Stimulated activated CD8-positive, alpha-beta memory T cell treated with anti-CD3 and anti-CD28 coated beads, Interleukin-15, amount 100 ng/mL, for 24 hours (primary cell): ENCODE results near the gene PREP.
"Not testable (repeated sequence)": the region's sequence is repeated elsewhere in the genome, so short reads cannot be mapped to it uniquely, and the experiment has no call there.

ENCODE experiments used
- DNase-seq: peaks from one replicate; pipeline ENCODE4 v3.0.0-alpha.2; 2020; ENCODE audit warnings: low read depth

PREP gene

DNA sequence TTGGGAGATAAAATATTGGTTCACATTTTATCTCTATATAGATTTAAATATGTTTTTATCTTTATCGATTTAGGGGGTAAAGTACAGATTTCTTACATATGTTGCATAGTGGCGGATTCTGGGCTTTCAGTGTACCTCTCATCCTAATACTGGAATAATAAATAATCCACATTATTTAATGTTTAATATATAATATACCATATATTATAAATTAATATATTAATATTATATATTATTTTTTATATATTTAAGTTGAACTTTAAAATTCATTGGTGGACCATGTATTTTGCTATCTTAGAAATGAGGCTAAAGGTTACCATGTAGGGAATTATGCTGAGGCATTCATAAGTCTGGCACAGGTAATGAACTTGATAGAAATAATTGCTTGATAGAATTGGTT, 133.5 kb downstream of the PREP start:
- DNase-seq: no peak

DNA sequence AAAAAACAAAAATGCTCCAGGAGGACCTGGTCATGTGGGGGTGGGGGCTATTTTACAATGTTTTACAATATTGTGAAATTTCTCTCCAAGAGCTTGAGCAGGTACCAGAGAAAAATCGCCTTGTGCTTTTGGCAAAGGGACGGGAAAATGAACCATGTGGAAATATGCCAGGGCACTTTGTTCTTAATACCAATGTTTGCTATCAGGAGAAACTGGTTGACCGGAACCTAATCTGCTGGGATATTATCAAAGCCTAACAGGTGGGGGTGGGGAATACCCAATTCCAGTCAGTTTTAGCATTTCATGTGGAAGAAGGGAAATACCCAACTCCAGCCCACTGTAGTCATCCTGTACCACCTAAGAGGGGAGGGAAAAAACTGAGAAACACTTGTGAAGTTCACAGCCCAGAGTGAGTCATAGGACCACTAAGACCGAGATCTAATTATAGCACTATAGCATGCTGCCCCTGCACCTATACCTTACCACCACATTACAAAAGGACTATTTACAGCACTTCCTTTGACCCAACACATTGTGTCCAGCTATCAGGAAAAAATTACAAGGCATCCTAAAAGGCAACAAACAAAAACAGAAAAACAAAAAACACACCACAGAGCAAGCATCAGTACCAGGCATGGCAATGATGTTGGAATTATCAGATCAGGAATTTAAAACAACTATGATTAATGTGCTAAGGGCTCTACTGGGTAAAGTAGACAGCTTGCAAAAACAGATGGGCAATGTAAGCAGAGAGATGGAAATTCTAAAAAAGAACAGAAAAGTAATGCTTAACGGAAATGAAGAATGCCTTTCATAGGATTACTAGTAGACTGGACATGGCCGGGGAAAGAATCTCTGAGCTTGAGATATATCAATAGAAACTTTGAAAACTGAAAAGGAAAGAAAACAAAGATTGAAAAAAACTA, 138.9 kb downstream of the PREP start:
- no peak for DNase-seq

DNA sequence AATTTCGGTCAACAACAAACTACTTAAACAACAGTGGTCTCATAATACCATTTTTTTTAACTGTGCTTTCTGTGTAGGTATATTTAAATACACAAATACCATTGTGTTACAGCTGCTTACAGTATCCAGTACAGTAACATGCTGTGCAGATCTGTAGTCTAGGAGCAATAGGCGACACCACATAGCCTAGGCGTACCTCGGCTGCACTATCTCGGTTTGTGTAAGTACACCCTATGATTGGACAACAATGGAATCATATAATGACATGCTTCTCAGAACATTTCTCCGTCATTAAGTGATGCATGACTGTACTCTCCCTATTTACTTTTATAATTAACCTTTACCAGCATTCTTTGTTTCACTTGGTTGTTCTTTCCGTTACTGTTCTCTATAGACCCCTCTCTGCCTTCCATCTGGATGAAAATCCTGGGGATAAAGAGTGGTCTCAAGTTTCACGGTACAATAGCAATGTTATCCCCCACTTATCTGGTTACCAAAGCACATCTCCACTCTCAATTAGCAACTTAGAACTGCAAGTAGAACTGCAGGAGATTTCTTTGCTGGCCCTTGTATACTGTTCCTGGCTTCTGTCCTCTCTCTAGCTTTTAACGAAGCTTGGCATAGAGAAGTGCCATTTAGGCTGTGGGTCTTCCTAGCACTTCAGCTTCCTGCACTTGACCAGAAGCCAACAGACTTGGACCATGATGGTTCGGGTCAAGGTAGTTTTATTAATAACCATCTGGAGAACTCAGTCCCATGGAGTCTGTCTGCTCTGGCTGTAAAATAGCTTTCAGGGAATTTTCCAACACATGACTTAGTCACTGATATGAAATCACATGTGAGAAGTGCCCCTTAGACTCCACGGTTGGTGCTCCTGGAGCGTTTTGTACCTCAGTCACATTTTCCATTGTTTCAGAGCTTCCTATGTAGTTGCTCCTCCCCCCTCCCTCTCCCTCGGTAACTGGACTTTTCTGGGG, 142.7 kb downstream of the PREP start:
- DNase-seq: no peak

DNA sequence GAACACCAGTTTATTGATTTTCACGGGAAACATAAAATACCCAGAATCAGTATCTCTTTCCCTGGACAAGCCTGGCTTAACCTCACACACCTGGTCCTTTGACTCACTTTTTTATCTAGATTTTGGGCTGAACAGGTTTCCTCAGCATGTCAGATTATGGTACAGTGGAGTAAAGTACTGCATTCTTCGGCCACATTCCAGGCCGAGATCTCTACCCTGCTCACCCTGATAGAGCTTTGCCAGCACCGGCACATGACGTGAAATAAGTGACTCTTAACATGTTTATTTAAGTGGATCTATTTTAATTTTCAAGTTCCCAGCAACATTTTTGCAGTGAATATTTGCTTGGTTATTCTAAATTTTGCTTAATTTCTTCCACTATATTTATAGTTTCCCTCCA, 144.1 kb downstream of the PREP start:
- no peak for DNase-seq

DNA sequence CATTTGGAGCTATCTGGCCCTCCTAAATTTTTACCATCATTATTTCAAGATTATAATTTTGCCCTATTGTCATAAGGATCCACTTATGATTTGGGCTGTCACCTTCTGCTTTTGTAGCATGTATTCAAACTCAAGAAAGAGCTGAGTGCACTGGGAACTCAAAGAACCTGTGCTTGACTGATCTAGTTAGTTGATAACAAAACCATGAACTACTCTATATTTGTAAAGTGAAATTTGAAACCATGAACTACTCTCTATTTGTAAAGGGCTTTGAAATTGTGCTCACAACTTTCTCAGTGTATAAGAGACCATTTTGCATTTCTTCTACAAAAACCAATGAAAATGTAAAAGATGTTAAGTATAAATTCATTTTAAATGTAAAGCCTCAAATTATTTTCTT, 145.5 kb downstream of the PREP start:
- DNase-seq: no peak

DNA sequence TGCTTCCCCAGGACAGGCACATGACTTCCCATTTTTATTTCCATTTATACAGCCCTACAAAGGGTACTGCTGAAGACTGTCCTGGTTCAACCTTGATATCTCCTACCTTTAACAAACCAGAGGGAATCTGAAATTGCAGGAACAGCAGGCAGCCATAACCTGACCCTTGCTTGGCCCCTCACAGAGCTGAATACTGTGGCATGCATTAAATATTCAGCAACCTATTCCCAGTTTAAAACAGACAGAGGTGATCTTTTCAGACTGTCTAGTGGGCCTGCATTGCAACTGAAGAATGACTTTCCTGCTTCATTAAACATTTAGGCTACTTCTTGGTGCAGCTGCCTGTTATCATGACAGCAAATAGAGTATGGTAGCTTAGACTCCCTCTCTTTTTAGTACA, 146.3 kb downstream of the PREP start:
- no peak for DNase-seq

DNA sequence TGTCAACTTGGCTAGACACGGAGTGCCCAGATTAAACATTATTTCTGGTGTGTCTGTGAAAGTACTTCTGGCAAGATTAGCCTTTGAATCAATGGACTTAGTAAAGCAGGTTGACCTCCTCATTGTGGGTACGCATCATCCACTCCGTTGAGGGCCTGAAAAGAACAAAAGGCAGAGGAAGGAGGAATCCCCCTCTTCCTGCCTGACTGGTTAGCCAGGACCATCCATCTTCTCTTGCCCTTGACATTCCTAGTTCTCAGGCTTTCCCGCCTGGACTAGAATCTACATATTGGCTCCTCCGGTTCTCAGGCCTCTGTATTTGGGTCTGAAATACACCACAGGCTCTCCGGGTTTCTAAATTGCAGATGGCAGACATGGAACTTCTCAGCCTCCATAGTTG, 149.1 kb downstream of the PREP start:
- no peak for DNase-seq

DNA sequence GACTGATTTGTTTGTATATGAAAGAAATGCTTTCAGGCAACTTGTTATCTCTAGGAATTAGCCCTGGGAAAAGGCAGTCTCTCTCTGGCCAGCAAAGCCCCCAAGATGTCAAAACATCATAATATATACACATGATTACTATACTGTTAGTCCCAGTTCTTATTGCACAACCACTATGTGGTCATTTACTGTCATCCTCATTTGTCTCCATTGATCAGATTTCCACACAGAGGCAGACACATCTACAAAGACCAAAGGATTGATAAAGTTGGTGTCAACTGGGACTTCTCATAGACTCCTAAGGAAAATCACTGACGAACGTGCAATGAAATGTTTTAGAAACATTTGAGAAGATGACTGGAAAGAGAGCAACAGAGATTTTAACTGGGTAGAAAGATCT, 151.2 kb downstream of the PREP start:
- DNase-seq: no peak

DNA sequence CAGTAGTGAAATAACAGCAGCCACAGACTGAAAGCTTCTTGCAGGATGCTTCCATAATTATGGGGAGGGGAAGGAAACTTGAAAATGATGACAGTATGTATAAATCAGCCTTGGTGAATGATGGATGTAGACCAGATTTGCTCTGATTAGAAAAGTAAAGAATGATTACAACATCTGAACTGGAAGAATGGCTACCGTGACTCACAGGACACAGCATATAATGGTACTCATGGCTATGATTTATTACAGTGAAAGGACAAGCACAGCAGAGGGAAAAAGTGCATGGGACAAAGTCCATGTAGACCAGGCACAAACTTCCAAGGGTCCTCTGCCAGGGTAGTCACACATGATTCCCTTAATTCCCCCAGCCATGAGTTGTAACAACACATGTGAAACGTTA, 152.3 kb downstream of the PREP start:
- DNase-seq: no peak

DNA sequence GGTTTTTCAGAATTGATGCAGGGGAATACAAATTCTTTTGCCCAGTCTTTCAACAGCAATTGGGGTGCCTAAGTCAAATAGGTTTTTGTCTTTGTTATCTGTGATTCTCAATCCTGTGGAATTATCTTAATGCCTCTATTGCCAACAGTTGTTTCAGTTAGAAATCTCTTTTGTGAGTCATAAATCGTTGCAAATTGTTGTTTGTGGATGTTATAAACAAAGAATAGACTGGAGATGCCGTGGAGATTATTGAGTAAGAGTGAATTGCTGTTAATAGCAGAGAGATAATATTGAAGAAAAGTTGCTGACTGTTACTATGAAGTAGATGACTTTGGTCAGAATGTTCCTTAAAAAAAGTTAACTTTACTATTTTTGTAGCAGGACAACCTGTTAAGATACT, 159.4 kb downstream of the PREP start:
- DNase-seq: no peak

DNA sequence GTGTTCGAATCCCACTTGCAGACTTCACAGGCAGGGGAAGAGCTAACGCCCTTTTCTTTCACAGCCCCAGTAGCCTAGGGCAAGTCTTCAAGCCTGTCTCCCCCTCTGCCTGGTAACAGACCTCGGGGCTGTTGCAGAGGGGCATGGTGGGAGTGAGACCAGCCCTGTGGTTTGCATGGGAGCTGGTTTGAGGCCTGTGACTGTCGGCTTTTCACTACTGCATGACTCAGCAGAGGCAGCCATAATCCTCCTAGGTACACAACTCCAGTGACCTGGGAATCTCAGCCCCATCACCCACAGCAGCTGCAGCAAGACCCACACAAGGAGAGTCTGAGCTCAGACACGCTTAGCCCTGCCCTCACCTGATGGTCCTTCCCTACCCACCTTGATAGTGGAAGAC, 167.7 kb downstream of the PREP start:
- DNase-seq: no peak

DNA sequence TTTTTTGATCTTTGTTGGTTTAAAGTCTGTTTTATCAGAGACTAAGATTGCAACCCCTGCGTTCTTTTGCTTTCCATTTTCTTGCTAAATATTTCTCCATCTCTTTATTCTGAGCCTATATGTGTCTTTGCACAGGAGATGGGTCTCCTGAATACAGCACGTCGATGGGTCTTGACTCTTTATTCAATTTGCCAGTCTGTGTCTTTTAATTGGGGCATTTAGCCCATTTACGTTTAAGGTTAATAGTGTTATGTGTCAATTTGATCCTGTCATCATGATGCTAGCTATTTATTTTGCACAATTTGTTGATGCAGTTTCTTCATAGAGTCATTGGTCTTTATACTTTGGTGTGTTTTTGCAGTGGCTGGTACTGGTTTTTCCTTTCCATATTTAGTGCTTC, 171.1 kb downstream of the PREP start:
- DNase-seq: not testable (repeated sequence)
